Measurements from ENCODE around the gene SLC30A5.

The SLC30A5 gene

GRCh38 chr5:69166686-69167492 lies 73.1 kb downstream of the SLC30A5 start, which contains the start of gene CCNB1:
Gene CCNB1 (plus strand): TSS chr5:69167150. CDS start chr5:69167263, 113 bp downstream.
- in situ Hi-C loops (cut with HindIII; ENCODE audit: low sequenced_read_pairs): no loop called here

- in situ Hi-C loops (cut with HindIII; ENCODE audit: low sequenced_read_pairs): no loop called here
Measured at GRCh38 chr5:69167493-69167855, 73.7 kb downstream of the SLC30A5 start.

- in situ Hi-C loops (cut with HindIII; ENCODE audit: low sequenced_read_pairs): no loop called here
Measured at GRCh38 chr5:69167929-69168328, 74.1 kb downstream of the SLC30A5 start.

GRCh38 chr5:69170495-69170894 lies 76.7 kb downstream of the SLC30A5 start:
- in situ Hi-C loops (cut with HindIII; ENCODE audit: low sequenced_read_pairs): no loop called here

DNA sequence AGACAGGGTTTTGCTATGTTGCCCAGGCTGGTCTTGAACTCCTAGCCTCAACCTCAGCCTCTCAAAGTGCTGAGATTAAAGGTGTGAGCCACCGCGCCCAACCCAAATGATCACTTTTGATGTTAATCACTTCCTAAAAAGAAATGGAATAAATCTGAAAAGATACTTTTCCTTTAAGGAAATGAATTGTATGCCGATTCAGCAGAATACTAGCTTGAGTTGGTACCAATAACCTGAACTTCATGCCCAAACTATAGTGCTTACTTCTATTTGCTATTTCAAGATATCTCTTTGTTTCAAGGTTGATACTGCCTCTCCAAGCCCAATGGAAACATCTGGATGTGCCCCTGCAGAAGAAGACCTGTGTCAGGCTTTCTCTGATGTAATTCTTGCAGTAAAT lies 77.2 kb downstream of the SLC30A5 start:
- in situ Hi-C loops (cut with HindIII; ENCODE audit: low sequenced_read_pairs): no loop called here

All from endothelial cell of hepatic sinusoid (primary cell).